Measurements from ENCODE around the gene PYY.
"Not testable (repeated sequence)": the region's sequence is repeated elsewhere in the genome, so short reads cannot be mapped to it uniquely, and the experiment has no call there.

PYY gene

GRCh38 chr17:43953746-43954145 is at the start of gene PYY:
Gene PYY, minus strand, starts transcription at chr17:43953940. Its CDS starts 457 bp downstream, at chr17:43953483.
- H3K4me3 ChIP-seq (ENCODE audit: low read depth, low read length) = no peak within 1 kb of the TSS
- no peak for DNase-seq (ENCODE audit: low read depth)

- no peak overlapping the region for H3K4me3 ChIP-seq (ENCODE audit: low read depth, low read length)
These were observed 48.6 kb upstream of the PYY start for GRCh38 chr17:44002141-44002848.

GRCh38 chr17:44001461-44001920 is 47.8 kb upstream of the PYY start:
- no peak overlapping the region for H3K4me3 ChIP-seq (ENCODE audit: low read depth, low read length)
- no peak for DNase-seq (ENCODE audit: low read depth)

More at GRCh38 chr17:44002141-44002848, 48.6 kb upstream of the PYY start:
- peak; percentile 78 for DNase-seq (ENCODE audit: low read depth)

- no peak overlapping the region for H3K4me3 ChIP-seq (ENCODE audit: low read depth, low read length)
- no peak for DNase-seq (ENCODE audit: low read depth)
These were observed 47.2 kb upstream of the PYY start for GRCh38 chr17:44000871-44001460.

- no peak for DNase-seq (ENCODE audit: low read depth)
- no peak overlapping the region for H3K4me3 ChIP-seq (ENCODE audit: low read depth, low read length)
These were observed 46.6 kb upstream of the PYY start for GRCh38 chr17:44000141-44000860.

GRCh38 chr17:43999024-43999423 is 45.3 kb upstream of the PYY start:
- DNase-seq (ENCODE audit: low read depth) = no peak
- H3K4me3 ChIP-seq (ENCODE audit: low read depth, low read length) = no peak overlapping the region

- DNase-seq (ENCODE audit: low read depth) = no peak
- no peak overlapping the region for H3K4me3 ChIP-seq (ENCODE audit: low read depth, low read length)
These were observed 44.8 kb upstream of the PYY start for GRCh38 chr17:43998552-43998951.

GRCh38 chr17:43997180-43997579 is 43.4 kb upstream of the PYY start:
- not testable (repeated sequence) for DNase-seq (ENCODE audit: low read depth); H3K4me3 ChIP-seq (ENCODE audit: low read depth, low read length)

- DNase-seq (ENCODE audit: low read depth) = no peak
- H3K4me3 ChIP-seq (ENCODE audit: low read depth, low read length) = peak overlapping the region; percentile 50
These were observed 41.4 kb upstream of the PYY start for GRCh38 chr17:43995150-43995471.

- H3K4me3 ChIP-seq (ENCODE audit: low read depth, low read length) = peak overlapping the region; percentile 50
- no peak for DNase-seq (ENCODE audit: low read depth)
These were observed 40.8 kb upstream of the PYY start for GRCh38 chr17:43994272-43995149.

GRCh38 chr17:43992641-43993040 is 38.9 kb upstream of the PYY start:
- H3K4me3 ChIP-seq (ENCODE audit: low read depth, low read length) = no peak overlapping the region
- DNase-seq (ENCODE audit: low read depth) = no peak

- DNase-seq (ENCODE audit: low read depth) = no peak
- H3K4me3 ChIP-seq (ENCODE audit: low read depth, low read length) = no peak overlapping the region
These were observed 34.6 kb upstream of the PYY start for GRCh38 chr17:43988301-43988700.

- H3K4me3 ChIP-seq (ENCODE audit: low read depth, low read length) = no peak overlapping the region
- DNase-seq (ENCODE audit: low read depth) = no peak
These were observed 33.6 kb upstream of the PYY start for GRCh38 chr17:43987131-43988021.

GRCh38 chr17:43986225-43986981 is 32.7 kb upstream of the PYY start:
- DNase-seq (ENCODE audit: low read depth) = no peak
- H3K4me3 ChIP-seq (ENCODE audit: low read depth, low read length) = no peak overlapping the region

GRCh38 chr17:43984521-43984920 is 30.8 kb upstream of the PYY start:
- peak overlapping the region; percentile 55 for H3K4me3 ChIP-seq (ENCODE audit: low read depth, low read length)
- no peak for DNase-seq (ENCODE audit: low read depth)

- no peak for DNase-seq (ENCODE audit: low read depth)
- peak overlapping the region; percentile 55 for H3K4me3 ChIP-seq (ENCODE audit: low read depth, low read length)
These were observed 30.0 kb upstream of the PYY start for GRCh38 chr17:43983515-43984411.

- DNase-seq (ENCODE audit: low read depth) = no peak
These were observed 29.4 kb upstream of the PYY start for GRCh38 chr17:43983196-43983514.

More at GRCh38 chr17:43983196-43983514, 29.4 kb upstream of the PYY start:
- H3K4me3 ChIP-seq (ENCODE audit: low read depth, low read length) = peak overlapping the region; percentile 55
